ENCODE results near the gene PLD4.

The PLD4 gene

GRCh38 chr14:104929268-104930230 is 4.9 kb downstream of the PLD4 start:
- DNase-seq: no peak

DNA sequence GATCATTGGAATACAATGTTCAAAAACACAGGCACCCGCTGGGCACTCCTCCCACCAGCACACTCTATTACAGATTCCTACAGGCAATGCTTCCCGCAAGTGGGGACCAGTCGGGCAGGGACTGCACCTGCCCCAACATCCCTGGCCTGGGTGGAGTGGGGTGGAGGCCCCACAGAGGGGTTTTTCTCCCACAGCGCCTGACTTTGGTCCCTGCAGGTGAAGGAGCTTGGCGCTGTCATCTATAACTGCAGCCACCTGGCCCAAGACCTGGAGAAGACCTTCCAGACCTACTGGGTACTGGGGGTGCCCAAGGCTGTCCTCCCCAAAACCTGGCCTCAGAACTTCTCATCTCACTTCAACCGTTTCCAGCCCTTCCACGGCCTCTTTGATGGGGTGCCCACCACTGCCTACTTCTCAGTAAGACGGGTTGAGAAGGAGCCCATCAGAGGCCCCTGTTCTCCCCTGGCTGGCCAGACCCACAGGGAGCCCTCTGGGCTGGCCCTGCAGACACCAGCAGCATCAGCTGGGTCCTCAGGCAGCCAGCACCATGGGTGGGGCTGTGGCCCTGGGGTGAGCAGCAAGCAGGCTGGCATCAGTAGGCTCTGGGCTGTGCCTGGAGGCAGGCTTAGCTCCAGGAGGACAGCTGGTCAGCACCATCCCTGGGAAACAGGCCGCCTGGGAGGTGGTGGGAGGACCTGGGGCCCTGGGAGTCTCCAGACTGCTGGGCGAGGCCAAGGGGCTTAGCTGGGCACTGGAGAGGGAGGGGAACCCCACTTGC is 6.0 kb downstream of the PLD4 start:
- no peak for DNase-seq

DNA sequence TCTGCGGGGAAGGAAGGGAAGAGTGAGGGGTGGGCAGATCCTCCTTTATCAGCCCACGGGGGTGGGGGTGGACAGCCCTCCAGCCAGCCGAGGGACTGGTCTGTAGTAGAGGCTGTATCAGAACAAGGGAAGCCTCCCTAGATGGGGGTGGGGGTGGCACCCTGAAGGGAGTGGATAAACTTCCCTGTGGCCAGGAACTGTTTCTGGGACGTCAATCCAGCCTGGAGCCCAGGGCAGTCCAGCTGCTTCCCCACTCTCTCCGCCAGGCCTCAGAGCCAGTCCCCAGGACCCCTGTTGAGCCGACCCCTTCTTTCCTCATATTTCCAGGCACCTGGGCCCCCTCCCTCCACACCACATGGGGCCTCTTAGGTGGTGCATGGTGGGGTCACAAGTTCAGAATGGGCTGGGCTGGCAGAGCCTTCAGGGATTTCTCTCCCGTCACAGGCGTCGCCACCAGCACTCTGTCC is 6.7 kb downstream of the PLD4 start:
- DNase-seq: no peak

DNA sequence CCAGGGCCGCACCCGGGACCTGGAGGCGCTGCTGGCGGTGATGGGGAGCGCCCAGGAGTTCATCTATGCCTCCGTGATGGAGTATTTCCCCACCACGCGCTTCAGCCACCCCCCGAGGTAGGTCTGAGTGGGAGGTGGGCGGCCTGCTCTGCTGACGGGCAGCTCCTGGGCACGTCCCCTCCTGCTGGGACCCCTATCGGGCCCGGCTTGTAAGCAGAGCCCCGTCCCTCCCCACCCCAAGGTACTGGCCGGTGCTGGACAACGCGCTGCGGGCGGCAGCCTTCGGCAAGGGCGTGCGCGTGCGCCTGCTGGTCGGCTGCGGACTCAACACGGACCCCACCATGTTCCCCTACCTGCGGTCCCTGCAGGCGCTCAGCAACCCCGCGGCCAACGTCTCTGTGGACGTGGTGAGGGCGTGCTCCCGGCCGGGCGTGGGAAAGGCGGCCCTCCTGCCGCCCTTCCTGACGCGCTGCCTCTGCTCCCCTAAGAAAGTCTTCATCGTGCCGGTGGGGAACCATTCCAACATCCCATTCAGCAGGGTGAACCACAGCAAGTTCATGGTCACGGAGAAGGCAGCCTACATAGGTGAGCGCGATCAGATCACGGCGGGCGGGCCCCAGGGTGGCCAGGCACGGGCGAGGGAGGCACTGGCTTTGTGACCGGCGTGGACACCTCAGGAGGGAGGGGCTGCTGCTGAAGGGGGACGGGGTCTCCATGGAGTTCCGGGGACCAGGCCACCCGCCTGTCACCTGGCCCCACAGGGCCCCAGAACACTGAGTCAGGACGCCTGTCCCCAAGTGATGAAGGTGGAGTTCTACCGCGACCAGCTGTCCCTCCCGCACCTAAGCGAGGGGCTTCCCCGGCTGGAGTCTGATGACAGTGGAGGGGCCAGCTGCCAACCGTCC is 7.3 kb downstream of the PLD4 start:
- no peak for DNase-seq

GRCh38 chr14:104932676-104933631 is 8.3 kb downstream of the PLD4 start:
- peak; percentile 41 to 45 for DNase-seq

GRCh38 chr14:104933746-104934733 is 9.4 kb downstream of the PLD4 start:
- DNase-seq: no peak

DNA sequence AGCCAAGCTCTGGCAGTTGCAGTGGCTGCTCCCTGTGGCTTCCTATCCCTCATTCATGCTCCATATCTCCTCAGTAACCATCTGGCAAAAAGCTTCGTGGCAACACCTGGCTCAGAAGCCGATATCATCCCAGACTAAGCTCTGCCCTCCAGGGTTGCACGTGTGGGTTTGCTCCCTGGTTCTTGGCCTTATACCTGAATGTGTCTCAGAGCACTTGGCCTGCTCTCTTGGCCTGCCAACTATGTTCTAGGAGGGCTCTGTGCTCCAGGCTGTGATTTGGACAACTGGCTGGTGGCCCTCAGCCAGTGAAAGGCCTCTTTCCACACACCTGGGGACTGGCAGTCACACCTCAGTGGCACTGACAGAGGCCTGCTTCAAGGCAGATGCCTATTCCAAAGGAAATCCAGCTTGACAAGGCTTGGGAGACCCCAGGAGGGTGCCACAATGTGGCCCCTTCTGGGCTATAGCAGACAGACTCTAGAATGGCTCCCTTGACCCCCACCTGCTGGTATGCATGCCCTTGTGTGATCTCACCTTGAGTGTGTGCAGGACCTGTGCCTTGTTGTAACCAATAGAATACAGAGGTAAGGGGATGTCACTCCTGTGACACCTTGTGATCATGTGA is 10.5 kb downstream of the PLD4 start:
- DNase-seq: no peak

DNA sequence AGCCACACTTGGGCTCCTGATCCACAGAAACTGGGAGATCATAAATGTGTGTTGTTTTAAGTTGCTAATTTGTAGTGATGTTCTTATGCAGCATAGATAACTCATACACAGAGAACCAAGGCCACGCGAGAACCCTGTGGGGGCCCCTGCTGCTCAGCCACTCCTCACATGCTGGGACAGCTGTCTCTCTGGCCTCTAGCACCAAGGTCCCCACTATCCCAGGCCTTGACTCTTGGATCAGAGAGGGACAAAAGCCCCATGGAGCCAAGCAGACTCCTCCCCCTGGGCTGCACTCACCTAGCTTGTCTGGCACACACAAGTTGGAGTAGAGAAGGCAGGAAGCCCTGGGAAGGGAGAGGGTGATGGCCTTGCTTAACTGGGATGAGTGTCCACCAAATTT is 11.3 kb downstream of the PLD4 start:
- DNase-seq: no peak

GRCh38 chr14:104936361-104937155 is 11.9 kb downstream of the PLD4 start:
- no peak for DNase-seq

- no peak for DNase-seq
These were observed 12.5 kb downstream of the PLD4 start for GRCh38 chr14:104937161-104937560.

GRCh38 chr14:104937694-104938365 is 13.2 kb downstream of the PLD4 start:
- no peak for DNase-seq

DNA sequence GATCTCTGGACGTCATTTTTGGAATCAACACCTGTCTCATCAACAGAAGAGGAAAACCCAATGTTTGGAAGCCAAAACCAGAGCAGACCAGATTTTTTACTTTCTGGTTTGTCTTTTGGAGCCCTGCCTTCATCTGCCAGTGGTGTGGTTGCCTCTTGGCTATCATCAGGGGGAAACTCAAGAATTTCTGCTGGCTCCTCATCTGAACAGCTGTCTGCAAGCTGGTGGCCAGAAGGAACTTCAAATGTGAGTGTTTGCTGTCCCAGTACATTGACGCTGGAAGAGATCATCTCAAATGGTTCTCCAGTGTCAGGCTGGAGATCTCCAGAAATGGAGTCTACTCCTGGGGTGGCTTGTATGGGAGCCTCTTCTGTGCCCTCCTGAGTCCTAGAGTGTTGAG is 13.8 kb downstream of the PLD4 start:
- DNase-seq: no peak

DNA sequence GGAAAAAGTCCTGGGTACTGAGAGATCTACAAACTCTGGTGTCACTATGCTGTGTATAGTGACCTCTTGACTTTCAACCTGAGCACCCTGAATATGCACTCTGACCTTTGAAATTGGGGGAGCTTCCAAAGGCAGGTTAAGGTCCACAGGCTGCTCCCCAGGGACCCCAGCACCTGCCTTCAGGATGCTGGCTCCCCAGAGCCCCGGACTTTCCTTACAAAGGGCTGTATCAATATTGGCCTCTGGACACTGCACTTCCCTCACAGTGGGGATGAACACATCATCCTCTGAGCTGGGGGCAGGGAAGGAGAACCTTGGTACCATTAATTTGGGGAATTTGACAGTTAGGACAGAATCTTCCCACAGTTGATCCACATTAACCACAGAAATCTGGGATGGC is 14.3 kb downstream of the PLD4 start:
- no peak for DNase-seq

DNA sequence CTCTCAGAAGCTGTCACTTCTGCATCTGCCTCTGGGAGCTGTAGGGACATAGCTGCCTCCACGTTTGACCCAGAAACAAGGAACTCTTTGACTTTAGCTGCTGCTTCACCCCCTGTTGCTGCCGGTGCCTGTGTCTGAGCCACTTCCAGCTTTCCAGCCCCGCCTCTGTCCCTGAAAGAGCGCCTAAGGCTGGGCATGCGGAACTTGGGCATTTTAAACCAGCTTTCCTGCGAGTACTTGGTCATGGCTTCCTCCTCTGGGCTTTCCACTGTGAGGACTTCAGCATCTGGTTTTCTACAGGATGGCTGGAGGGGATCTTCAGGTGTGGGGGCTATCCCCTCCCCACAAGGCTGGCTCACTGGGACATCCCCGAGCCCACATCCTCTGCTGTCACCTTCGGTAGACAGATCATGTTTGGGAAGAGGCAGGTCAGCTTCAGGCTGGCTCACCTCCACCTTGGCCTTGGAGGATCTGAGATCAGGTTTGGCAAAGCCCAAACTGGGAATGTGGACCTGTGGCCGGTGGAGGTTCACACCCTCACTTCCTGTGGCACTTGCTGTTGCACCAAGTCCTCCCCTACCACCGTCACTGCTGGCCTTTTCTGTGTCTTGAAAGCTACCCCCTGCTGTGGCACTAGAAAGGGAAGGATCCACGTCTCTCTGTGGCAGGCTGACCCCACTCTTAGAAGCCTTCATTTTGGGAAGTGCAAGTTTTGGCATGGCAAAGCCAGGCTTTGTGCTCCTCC is 15.2 kb downstream of the PLD4 start:
- no peak for DNase-seq

- DNase-seq: no peak
These were observed 16.0 kb downstream of the PLD4 start for GRCh38 chr14:104940526-104941150.

DNA sequence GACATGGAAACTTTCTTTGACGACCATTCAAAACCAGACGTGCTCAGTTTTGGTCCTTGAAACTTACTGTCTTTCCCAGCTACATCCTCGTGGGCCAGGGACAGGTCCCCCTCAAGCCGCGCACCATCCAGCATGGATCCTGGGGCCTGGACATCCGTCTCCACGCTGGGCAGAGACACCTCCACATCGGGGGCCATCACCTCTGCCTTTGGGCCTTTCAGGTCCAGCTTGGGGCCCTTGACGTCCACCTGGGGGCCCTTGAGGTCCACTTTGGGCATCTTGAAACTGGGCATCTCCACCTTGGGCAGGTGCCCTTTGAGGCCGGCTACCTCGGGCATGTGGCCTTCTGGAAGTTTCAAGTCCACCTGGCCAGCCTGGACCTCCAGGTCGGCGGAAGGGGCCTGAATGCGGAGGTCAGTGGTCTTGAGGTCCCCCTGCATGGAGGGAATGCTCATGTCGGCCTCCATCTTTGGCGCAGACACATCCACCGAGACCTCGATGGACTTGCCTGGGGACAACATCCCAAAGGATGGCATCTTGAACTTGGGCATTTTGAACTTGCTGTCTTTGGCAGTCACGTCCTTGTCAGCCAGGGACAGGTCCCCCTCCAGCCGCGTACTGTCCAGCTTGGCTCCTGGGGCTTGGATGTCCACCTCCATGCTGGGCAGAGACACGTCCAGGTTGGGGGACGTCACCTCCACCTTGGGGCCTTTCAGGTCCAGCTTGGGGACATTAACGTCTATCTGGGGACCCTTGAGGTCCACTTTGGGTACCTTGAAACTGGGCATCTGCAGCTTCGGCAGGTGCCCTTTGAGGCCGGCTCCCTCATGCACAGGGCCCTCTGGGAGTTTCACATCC is 17.1 kb downstream of the PLD4 start:
- no peak for DNase-seq

All from Kasumi-1 (cell line).